GM19372 (cell line): ENCODE results near the gene OR6N2.

ENCODE experiments used
- ATAC-seq: cut with Tn5 transposase; IDR thresholded peaks from one replicate; pipeline ENCODE4 v1.9.1; 2021; ENCODE audit warnings: mild to moderate bottlenecking, low read depth, moderate library complexity; ENCODE audit not compliant: unreplicated experiment

Gene OR6N2, protein sequence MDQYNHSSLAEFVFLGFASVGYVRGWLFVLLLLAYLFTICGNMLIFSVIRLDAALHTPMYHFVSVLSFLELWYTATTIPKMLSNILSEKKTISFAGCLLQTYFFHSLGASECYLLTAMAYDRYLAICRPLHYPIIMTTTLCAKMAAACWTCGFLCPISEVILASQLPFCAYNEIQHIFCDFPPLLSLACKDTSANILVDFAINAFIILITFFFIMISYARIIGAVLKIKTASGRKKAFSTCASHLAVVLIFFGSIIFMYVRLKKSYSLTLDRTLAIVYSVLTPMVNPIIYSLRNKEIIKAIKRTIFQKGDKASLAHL

DNA sequence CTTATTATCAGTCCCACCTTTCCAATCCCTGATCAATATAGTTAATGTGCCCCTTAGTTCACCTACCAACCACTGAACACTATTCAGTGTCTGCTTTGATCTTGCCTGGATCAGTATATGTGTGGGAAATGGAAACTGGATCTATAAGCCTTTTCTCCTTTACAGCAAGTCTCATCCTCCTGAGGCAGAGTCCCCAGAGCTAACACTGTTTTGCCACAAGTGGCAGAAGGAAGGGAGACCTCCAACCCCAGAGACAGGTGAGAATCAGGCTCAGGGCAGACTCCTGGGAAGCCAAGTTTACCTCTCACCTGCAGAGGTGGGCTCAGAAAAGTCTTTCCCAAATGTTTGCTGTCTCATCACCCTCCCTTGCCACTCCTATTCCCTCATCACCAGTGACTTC, at the start of gene OR6N2:
TSS of gene OR6N2 (minus strand) at position 101 of the 400 bp plus-strand sequence. CDS start 3,569 bp downstream, outside the sequence.
- ATAC-seq: no peak

DNA sequence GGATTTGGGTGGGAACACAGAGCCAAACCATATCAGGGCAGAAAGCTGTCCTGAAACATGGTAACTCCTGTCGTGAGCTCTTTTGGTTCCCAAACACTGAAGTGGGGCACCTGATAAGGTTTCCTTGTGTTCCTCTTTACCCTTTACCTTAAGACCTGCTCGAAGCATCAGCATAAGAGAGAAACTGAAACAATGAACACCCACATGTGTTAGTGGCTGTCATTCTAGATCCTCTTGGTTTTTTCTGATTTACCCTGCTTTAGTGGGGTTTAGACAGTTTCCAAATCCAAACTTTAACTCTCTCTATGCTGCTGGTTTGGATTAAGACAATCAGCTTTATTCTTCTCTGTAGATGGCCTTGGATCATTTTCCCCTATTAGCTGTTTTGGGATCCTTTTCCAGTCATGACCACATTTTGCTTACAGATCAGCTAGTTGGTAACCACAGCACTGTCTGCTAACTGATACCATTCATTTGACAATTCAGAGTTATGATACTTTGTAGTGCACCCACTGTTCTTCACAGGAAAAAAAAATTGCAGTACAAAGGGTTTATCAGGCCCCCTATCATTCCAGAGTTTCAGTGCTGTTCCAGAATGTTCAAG, 49.2 kb upstream of the OR6N2 start:
- ATAC-seq: peak; percentile 58

DNA sequence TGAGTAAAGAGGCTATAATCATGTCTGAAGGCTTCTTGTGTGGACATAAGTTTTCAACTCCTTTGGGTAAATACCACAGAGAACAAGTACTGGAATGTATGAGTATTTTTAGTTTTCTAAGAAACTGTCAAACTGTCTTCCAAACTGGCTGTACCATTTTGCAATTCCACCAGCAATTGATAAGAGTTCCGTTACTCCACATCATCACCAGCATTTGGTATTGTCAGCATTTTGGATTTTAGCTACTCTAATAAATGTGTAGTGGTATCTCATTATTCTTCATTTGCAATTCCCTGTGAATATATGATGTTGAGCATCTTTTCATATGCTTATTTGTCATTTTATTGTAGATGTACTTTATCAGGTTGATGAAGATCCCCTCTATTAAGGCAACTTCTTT, 40.7 kb upstream of the OR6N2 start:
- no peak for ATAC-seq

DNA sequence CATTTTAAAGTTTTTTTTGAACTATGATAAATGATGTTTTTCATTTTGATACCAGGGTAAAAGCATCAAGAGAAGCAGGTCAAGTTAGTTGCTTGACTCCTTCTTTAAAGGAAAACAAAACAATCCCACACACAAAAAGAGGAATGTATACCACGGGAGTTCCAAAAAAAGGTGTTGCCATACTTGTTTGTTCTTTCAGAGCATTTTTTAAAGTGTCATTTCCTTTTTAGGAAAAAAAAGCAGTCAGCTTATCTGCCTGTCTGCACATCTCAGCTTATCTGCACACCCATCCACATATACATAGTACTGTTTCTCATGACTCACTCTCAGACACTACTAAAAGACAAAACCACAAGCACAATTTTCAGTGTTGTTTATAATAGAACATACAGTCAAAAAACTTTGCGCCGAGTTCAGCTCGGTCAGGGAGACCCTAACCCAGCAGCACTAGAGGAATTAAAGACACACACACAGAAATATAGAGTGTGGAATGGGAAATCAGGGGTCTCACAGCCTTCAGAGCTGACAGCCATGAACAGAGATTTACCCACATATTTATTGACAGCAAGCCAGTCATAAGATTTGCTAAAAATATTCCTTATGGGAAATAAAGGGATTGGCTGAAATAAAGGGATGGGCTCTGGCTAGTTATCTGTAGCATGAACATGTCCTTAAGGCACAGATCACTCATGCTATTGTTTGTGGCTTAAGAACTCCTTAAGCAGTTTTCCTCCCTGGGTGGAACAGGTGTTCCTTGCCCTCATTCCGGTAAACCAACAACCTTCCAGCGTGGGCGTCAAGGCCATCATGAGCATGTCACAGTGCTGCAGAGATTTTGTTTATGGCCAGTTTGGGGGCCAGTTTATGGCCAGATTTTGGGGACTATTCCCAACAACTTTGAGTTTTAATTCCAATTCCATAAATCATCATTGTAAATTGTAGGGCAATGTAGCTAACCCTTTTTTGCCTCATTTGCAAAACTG, 38.7 kb upstream of the OR6N2 start:
- ATAC-seq: no peak

DNA sequence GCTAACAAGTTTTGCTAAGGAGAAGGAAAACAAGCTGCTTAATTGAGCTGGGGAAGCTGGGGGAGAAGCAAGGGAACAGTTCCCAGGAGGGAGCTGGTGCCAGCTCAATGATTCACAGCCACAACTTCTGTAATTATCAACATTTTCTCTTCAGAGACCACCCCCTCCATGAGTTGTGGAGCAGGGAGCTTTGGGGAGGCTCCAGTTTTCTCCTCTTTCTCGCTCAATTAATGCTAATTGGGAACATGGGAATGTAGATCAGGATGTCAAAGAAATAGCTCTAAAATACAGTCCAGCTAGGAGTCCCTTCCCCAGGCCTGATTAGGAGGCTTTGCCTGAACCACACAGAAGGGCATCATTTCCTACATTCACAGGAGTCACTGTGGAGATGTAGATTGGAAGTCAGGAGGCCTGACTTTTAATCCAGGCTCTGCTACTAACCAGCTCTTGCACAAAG, 38.0 kb upstream of the OR6N2 start:
- ATAC-seq: no peak

DNA sequence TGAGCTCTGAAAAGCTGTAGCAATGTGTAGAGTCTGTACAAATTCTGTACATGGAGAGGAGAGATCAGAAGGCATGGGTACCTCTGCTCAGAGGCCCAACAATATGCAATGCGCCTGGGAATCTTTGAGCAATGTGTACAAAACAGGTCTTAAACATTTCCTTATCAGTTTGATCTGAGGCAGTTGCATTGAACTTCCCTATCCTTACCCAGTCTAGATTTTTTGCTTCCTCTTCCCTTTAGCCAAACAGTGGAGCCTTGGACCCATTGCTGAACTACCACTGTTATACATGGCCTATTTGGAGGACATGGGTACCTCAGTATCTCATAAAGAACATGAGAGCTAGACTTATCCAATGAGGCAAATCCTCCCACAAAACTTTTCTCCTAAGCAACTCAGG, 37.6 kb upstream of the OR6N2 start:
- no peak for ATAC-seq

DNA sequence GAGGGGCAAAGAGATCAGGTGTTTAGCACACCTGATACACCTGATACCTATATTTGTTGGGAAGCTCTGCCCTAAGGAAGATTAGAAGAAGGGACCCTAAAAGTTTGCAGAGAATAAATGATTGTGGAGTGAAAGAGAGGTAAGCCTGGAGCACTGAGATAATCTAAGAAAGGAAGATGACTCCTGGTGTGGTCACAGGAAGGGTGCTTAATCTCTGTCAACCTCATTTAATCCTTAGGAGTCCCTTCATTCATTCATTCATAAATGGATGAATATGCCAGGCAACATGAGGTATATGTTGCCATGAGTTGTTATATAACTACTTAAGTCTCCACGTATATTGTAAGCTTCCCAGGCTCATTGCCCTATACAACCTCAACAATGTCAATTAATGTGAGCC, 34.0 kb upstream of the OR6N2 start:
- no peak for ATAC-seq

DNA sequence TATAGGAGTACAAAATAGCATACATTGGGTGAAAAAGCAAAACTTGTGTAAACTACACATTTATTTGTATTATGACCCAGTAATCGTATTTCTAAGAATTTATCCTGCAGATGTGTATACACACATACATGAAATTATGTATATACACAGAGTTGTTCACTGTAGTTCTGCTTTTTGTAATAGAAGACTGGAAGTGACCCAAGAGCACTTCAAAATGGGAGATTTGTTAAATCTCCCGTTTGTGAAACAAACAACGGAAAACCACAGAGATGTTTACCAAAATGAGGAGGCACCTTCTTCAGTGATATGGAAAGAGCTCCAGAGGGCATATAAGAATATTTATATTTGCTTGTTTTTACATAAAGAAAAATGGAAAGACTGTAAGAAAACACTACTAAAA, 32.2 kb upstream of the OR6N2 start:
- no peak for ATAC-seq

DNA sequence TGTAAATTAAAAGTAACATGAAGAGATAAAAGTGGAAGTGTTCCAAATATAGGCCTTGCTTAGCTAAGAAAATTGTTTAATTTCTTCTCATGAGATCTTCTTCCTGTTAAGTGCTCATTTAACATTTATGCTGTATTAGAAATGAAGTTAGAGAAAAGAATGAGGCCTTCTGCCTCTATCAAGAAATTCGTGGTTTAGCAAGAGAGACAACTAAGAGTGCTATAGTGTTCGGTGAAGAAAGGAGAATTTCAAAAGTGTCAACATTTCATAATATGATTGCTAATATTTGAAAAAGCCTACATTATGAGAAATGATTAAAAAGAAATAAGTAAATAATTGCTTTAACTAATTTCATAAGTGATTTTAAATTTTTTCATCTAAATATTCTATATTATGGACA, 31.3 kb upstream of the OR6N2 start:
- ATAC-seq: no peak

DNA sequence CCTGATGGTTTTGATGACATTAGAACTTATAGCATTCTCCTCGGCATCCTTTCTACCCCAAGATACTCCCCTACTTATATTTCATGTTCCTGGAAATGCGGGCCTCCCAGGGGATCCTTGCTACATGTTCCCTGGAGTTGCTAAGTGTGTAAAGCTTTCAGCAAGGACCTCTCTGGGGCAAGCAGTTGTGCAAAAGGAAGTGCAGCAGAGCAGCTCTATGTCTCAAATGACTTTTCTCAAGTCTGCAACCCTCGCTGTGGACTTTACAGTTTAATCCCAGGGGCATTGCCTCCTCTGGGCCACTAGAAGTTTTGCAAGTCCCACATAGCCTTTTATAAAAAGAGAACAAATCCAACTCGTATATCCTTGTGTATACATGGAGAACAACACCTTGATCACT, 29.3 kb upstream of the OR6N2 start:
- ATAC-seq: no peak

DNA sequence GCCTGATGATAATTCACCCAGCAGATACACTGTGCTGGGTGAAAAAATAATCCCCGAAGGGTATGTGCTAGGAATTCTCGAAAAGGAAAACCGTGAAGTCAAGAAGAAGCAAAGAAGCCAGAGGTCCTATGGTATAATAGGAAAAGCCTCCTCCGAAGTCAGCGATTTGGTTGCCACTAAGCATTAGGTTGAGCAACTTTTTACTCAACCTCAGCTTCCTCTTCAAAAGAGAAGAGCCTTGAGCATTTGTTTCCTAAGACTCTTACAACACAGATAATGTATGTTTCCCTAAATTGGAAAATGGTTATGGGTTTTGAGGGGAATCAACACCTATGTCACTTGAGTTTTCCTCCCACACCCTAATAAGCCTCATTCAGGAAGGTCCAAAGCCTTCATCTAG, 28.9 kb upstream of the OR6N2 start:
- ATAC-seq: no peak

DNA sequence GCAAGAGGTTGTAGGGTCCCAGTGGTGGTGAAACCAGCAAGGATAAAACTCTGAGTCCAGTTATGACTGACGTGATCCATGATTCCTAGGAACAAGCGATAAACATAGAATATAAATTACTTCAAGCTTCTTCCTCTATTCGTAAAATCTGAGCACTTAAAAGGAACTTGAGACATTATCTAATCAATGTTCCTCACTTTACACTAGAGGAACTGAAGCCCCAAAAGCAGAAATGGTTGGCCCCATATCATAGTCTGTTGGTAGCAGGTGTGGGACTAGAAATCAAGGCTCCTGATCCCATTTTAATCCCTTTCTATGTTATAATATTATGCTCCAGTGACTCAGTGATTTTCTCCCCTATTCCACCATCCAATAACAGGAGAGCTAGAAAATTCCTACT, 28.3 kb upstream of the OR6N2 start:
- no peak for ATAC-seq

DNA sequence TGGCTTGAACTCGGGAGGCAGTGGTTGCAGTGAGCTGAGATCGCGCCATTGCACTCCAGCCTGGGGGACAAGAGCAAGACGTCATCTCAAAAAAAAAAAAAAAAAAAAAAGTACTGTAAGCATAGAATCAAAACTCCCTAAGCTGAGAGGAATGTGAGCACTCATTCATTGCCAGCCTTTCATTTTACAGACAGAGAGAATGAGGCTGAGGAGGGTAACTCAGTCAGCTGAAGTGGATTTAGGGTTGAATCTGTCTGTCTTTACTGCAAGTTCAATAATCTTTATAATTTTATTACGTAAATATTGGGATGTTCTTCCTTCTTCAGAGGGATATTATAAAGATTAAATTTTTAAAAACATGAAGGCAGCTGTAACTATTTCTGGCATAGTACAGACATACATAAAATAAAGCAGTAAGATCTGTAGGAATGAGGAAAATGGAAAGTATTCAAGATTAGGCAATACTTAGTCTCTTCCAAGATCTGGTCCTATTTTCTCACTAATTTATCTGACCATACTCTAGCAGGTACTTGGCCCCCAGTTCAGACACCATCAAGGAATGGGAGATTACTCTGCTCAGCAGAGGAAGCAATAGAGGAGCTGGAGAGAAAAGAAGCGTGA, 26.0 kb upstream of the OR6N2 start:
- ATAC-seq: no peak

DNA sequence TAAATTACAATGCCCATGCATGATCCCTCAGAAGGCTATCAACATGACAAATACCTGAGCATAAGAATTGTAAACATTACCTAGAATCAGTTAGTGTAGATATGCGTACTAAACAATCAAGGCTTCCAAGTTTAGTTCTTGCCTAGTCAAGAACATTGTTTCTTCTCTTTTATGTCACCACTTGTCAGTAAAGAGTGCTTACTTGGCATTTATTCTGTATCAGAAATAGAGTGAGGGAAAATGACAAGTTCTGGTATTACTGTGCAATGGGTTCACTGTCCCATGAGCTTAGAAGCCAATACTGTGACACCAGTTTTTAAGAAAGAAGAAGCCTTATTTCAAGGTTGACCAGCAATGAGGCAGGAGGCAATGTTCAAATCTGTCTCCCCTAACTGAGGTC, 22.7 kb upstream of the OR6N2 start:
- no peak for ATAC-seq

DNA sequence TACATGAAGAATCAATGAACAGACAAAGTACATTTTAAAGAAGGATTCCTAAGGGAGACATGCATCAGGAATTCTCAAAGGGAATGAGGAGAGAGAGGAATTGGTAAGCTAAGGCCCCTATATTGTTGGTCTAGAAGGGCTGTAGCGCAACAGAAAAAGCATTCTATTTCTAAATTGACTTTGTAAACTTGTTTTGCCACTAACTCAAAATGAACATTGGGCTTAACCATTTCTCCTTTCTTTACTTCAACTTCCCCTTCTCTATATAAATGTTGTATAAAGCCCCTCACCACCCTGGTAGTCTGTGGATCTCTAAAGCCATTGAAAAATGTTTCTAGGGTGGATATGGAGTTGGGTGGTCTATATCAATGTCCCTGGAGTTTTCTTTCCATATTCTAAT, 20.4 kb upstream of the OR6N2 start:
- no peak for ATAC-seq

DNA sequence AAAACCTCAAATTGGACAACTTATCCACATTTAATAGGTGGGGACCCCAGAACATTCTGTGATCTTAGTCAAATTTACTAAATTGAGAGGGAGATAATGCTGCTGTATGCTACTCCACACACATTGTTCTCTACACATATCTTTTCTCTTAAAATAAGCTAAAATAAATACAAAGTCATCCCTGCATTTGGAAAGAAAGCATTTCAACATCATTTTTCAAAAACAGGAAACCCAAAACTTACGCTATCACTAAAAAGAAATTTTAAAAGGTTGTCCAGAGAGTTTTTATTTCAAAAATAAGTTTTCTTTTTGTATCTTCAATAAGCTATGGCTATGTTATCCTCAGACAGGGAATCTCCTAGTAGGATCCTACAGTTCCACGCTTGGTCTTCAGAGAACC, 19.5 kb upstream of the OR6N2 start:
- ATAC-seq: no peak

DNA sequence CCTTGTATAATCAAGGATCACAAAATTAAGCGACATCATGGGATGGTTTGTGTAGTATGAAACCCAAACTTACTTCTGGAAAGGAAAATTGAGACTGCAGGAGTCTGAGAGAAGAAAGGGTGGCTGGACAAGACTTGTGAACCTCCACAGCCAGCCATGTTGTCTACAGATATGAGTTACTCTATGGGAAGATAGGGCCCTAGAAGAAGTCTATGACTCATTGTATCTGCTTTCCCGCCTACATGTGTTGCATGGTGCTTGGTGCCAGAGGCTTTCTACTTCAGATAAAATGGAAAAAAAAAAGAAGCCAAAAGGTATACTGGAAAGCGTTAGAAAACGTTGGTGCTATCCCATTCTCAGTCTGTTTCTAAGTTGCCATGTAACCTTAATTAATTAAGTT, 18.7 kb upstream of the OR6N2 start:
- ATAC-seq: no peak

DNA sequence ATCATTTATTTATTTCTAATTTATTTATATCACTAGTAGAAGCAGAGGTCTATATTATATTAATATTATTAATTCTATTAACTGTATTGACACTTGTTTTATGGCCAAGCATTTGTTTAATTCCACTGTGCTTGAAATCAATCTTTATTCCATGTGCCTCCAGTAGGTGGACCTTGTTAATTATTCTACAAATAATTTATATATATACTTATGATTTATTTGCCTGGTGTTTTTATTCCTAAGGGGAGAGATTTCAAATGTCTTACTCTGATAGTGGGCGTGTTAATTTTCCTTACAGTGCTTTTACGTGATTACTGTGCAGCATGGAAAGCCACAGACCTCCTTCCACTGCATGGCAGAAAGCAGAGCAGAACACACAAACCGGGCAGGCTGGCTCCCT, 17.5 kb upstream of the OR6N2 start:
- ATAC-seq: no peak

DNA sequence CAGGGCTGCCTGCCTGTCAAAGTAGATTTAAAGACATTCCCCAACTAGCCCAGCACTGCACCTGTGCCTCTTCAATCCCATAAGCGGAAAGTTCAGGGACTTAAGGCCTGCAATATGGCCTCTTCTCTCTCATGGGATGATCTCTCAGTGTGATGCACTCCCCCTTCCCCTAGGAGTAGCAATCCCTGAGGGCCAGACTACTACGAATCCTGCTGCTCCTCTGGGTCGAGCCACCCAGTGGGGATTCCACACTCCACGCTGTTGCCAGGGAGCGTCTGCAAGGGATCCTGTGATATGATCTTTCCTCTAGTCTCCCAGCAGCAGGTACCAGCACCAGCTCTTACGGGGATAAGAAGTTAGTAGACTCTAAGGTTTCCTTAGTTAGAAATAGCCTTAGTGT, 13.2 kb upstream of the OR6N2 start:
- ATAC-seq: no peak

DNA sequence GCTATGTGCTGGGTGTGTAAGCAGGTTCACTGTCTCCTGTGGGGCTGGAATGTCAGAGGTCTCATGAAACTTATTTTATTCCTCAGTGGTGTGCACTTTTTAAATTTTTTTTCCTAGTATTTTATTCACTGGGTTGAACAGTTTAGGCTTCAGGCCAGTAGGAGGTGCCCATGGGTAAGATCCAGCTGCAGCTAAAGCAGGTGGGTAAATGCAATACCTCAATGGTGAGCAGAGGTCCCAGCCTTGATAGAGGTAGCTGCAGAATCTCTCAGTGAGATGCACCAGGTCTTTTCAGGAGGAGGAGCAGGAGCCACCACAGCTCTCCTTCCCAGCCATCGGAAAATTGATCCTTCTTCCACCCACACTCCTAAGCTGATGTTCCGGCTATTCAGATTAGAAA, 12.6 kb upstream of the OR6N2 start:
- ATAC-seq: peak; percentile 48
